Measurements from ENCODE around the gene SAYSD1.

SAYSD1 gene

GRCh38 chr6:39093149-39093708, 21.8 kb downstream of the SAYSD1 start:
- H3K27me3 ChIP-seq (ENCODE audit: insufficient read depth, low read length) = no peaks in the 10 kb centered on the region
- no peak overlapping the region for H2BK5ac ChIP-seq (ENCODE audit: low read depth, low read length, poor library complexity)
- H2AK5ac ChIP-seq (ENCODE audit: low read length) = no peak overlapping the region
- no peak overlapping the region for H3K4me2 ChIP-seq (ENCODE audit: low read length)
- no peak overlapping the region for H3K4me3 ChIP-seq (ENCODE audit: low read depth, low read length)
- no peaks in the 10 kb centered on the region for H3K36me3 ChIP-seq (ENCODE audit: control insufficient read depth in 1 of 2, insufficient read depth in 2 of 2, low read length in 2 of 2)
- no peak overlapping the region for H4K12ac ChIP-seq (ENCODE audit: low read depth, low read length)
- H2BK120ac ChIP-seq (ENCODE audit: insufficient read depth, low read length, poor library complexity) = no peak overlapping the region
- no peaks in the 10 kb centered on the region for H3K79me1 ChIP-seq (ENCODE audit: low read length)
- no peak overlapping the region for H2AFZ ChIP-seq (ENCODE audit: insufficient read depth, low read length, poor library complexity)
- H3K9ac ChIP-seq (ENCODE audit: low read length) = no peak overlapping the region
- DNase-seq = no peak
- no peak overlapping the region for H4K91ac ChIP-seq (ENCODE audit: low read depth, low read length)
- no peak overlapping the region for H3K18ac ChIP-seq (ENCODE audit: low read length)
- H2BK12ac ChIP-seq (ENCODE audit: low read length) = no peak overlapping the region
- H3K4me1 ChIP-seq (ENCODE audit: control insufficient read depth in 1 of 2, insufficient read depth in 2 of 2, low read length in 2 of 2) = no peaks in the 10 kb centered on the region
- H3K23ac ChIP-seq (ENCODE audit: low read length) = no peak overlapping the region
- no peak overlapping the region for H3K14ac ChIP-seq (ENCODE audit: low read length)
- no peak overlapping the region for H3K27ac ChIP-seq (ENCODE audit: low read depth, low read length)
- H3K79me2 ChIP-seq (ENCODE audit: control insufficient read depth, insufficient read depth, low read length, poor library complexity) = no peaks in the 10 kb centered on the region
- H3K9me3 ChIP-seq (ENCODE audit: insufficient read depth, low read depth, low read length) = no peaks in the 10 kb centered on the region
- H3K4ac ChIP-seq (ENCODE audit: low read depth, low read length) = no peak overlapping the region
- WGBS (ENCODE audit: extremely low coverage, insufficient coverage, insufficient read length) = no CpG with 5 or more reads among the region's 4 CpGs
- no peak overlapping the region for H4K8ac ChIP-seq (ENCODE audit: low read depth, low read length)

GRCh38 chr6:39092124-39092523, 22.9 kb downstream of the SAYSD1 start:
- H2BK120ac ChIP-seq (ENCODE audit: insufficient read depth, low read length, poor library complexity) = no peak overlapping the region
- H3K79me2 ChIP-seq (ENCODE audit: control insufficient read depth, insufficient read depth, low read length, poor library complexity) = no peaks in the 10 kb centered on the region
- no peak overlapping the region for H3K14ac ChIP-seq (ENCODE audit: low read length)
- H3K36me3 ChIP-seq (ENCODE audit: control insufficient read depth in 1 of 2, insufficient read depth in 2 of 2, low read length in 2 of 2) = no peaks in the 10 kb centered on the region
- H3K9me3 ChIP-seq (ENCODE audit: insufficient read depth, low read depth, low read length) = no peaks in the 10 kb centered on the region
- no CpG with 5 or more reads among the region's 1 CpG for WGBS (ENCODE audit: extremely low coverage, insufficient coverage, insufficient read length)
- no peak for DNase-seq
- H4K12ac ChIP-seq (ENCODE audit: low read depth, low read length) = no peak overlapping the region
- no peak overlapping the region for H2AK5ac ChIP-seq (ENCODE audit: low read length)
- no peaks in the 10 kb centered on the region for H3K79me1 ChIP-seq (ENCODE audit: low read length)
- H3K4me2 ChIP-seq (ENCODE audit: low read length) = no peak overlapping the region
- H3K23ac ChIP-seq (ENCODE audit: low read length) = no peak overlapping the region
- no peak overlapping the region for H3K9ac ChIP-seq (ENCODE audit: low read length)
- no peak overlapping the region for H4K8ac ChIP-seq (ENCODE audit: low read depth, low read length)
- H3K27me3 ChIP-seq (ENCODE audit: insufficient read depth, low read length) = no peaks in the 10 kb centered on the region
- H3K4me1 ChIP-seq (ENCODE audit: control insufficient read depth in 1 of 2, insufficient read depth in 2 of 2, low read length in 2 of 2) = no peaks in the 10 kb centered on the region
- no peak overlapping the region for H2BK5ac ChIP-seq (ENCODE audit: low read depth, low read length, poor library complexity)
- H2AFZ ChIP-seq (ENCODE audit: insufficient read depth, low read length, poor library complexity) = no peak overlapping the region
- no peak overlapping the region for H3K4me3 ChIP-seq (ENCODE audit: low read depth, low read length)
- no peak overlapping the region for H3K27ac ChIP-seq (ENCODE audit: low read depth, low read length)
- no peak overlapping the region for H3K4ac ChIP-seq (ENCODE audit: low read depth, low read length)
- no peak overlapping the region for H3K18ac ChIP-seq (ENCODE audit: low read length)
- no peak overlapping the region for H2BK12ac ChIP-seq (ENCODE audit: low read length)
- no peak overlapping the region for H4K91ac ChIP-seq (ENCODE audit: low read depth, low read length)

- no peak overlapping the region for H3K4ac ChIP-seq (ENCODE audit: low read depth, low read length)
- no peak overlapping the region for H4K12ac ChIP-seq (ENCODE audit: low read depth, low read length)
- no peak for DNase-seq
- no peak overlapping the region for H4K91ac ChIP-seq (ENCODE audit: low read depth, low read length)
- no peaks in the 10 kb centered on the region for H3K4me1 ChIP-seq (ENCODE audit: control insufficient read depth in 1 of 2, insufficient read depth in 2 of 2, low read length in 2 of 2)
- no peaks in the 10 kb centered on the region for H3K79me2 ChIP-seq (ENCODE audit: control insufficient read depth, insufficient read depth, low read length, poor library complexity)
- H3K27ac ChIP-seq (ENCODE audit: low read depth, low read length) = no peak overlapping the region
- H2AFZ ChIP-seq (ENCODE audit: insufficient read depth, low read length, poor library complexity) = no peak overlapping the region
- H2BK12ac ChIP-seq (ENCODE audit: low read length) = no peak overlapping the region
- H3K4me3 ChIP-seq (ENCODE audit: low read depth, low read length) = no peak overlapping the region
- H3K18ac ChIP-seq (ENCODE audit: low read length) = no peak overlapping the region
- no peaks in the 10 kb centered on the region for H3K36me3 ChIP-seq (ENCODE audit: control insufficient read depth in 1 of 2, insufficient read depth in 2 of 2, low read length in 2 of 2)
- no CpG with 5 or more reads among the region's 7 CpGs for WGBS (ENCODE audit: extremely low coverage, insufficient coverage, insufficient read length)
- H3K79me1 ChIP-seq (ENCODE audit: low read length) = no peaks in the 10 kb centered on the region
- H2AK5ac ChIP-seq (ENCODE audit: low read length) = no peak overlapping the region
- no peaks in the 10 kb centered on the region for H3K27me3 ChIP-seq (ENCODE audit: insufficient read depth, low read length)
- no peak overlapping the region for H4K8ac ChIP-seq (ENCODE audit: low read depth, low read length)
- no peak overlapping the region for H2BK5ac ChIP-seq (ENCODE audit: low read depth, low read length, poor library complexity)
- no peaks in the 10 kb centered on the region for H3K9me3 ChIP-seq (ENCODE audit: insufficient read depth, low read depth, low read length)
- no peak overlapping the region for H3K23ac ChIP-seq (ENCODE audit: low read length)
- no peak overlapping the region for H2BK120ac ChIP-seq (ENCODE audit: insufficient read depth, low read length, poor library complexity)
- no peak overlapping the region for H3K4me2 ChIP-seq (ENCODE audit: low read length)
- H3K14ac ChIP-seq (ENCODE audit: low read length) = no peak overlapping the region
- no peak overlapping the region for H3K9ac ChIP-seq (ENCODE audit: low read length)
These were observed 23.8 kb downstream of the SAYSD1 start for GRCh38 chr6:39091220-39091619.

DNA sequence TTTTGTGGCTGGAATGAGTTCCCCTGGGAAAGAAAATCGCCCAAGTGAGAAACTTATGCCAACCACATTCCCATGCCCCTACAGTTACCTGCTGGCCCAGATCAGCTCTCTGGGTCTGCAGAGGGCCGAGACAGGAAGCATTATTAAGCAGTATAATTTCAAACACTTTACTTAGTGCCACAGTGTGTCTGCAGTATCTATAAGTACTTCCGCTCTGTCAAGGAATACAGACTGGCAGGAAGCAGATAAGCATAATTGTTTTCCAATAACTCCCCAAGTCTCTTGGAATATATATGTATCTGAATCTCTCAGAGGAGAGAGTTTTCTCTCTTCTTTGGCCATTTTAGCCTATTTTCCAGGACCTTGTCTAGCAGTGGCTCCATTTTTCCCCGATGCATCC, 24.9 kb downstream of the SAYSD1 start:
- H4K91ac ChIP-seq (ENCODE audit: low read depth, low read length) = no peak overlapping the region
- no peaks in the 10 kb centered on the region for H3K27me3 ChIP-seq (ENCODE audit: insufficient read depth, low read length)
- H3K4me1 ChIP-seq (ENCODE audit: control insufficient read depth in 1 of 2, insufficient read depth in 2 of 2, low read length in 2 of 2) = peaks cover 0 to 3% of the 10 kb centered on the region in 2 experiments
- H3K14ac ChIP-seq (ENCODE audit: low read length) = no peak overlapping the region
- H3K4me2 ChIP-seq (ENCODE audit: low read length) = no peak overlapping the region
- H4K12ac ChIP-seq (ENCODE audit: low read depth, low read length) = no peak overlapping the region
- no peak overlapping the region for H2AFZ ChIP-seq (ENCODE audit: insufficient read depth, low read length, poor library complexity)
- H2BK5ac ChIP-seq (ENCODE audit: low read depth, low read length, poor library complexity) = no peak overlapping the region
- no peak overlapping the region for H3K18ac ChIP-seq (ENCODE audit: low read length)
- H3K79me2 ChIP-seq (ENCODE audit: control insufficient read depth, insufficient read depth, low read length, poor library complexity) = no peaks in the 10 kb centered on the region
- no peak overlapping the region for H3K4ac ChIP-seq (ENCODE audit: low read depth, low read length)
- no peak overlapping the region for H2BK12ac ChIP-seq (ENCODE audit: low read length)
- H2BK120ac ChIP-seq (ENCODE audit: insufficient read depth, low read length, poor library complexity) = no peak overlapping the region
- H3K79me1 ChIP-seq (ENCODE audit: low read length) = no peaks in the 10 kb centered on the region
- no CpG with 5 or more reads among the region's 4 CpGs for WGBS (ENCODE audit: extremely low coverage, insufficient coverage, insufficient read length)
- no peak for DNase-seq
- H2AK5ac ChIP-seq (ENCODE audit: low read length) = no peak overlapping the region
- H3K23ac ChIP-seq (ENCODE audit: low read length) = no peak overlapping the region
- no peaks in the 10 kb centered on the region for H3K9me3 ChIP-seq (ENCODE audit: insufficient read depth, low read depth, low read length)
- H3K36me3 ChIP-seq (ENCODE audit: control insufficient read depth in 1 of 2, insufficient read depth in 2 of 2, low read length in 2 of 2) = no peaks in the 10 kb centered on the region
- no peak overlapping the region for H3K9ac ChIP-seq (ENCODE audit: low read length)
- H4K8ac ChIP-seq (ENCODE audit: low read depth, low read length) = no peak overlapping the region
- no peak overlapping the region for H3K4me3 ChIP-seq (ENCODE audit: low read depth, low read length)
- no peak overlapping the region for H3K27ac ChIP-seq (ENCODE audit: low read depth, low read length)

All from trophoblast cell (in vitro differentiated cells and primary cell).